IMR-90 (cell line): ENCODE results near the gene ISM1. TPM values are rescaled to one million over a fixed set of nuclear protein-coding genes. Genes with fewer than 3 reads are reported as not detected.

Source experiments
- ATAC-seq: fragments of 200-7000 bp; cut with Tn5 transposase; 2 replicates; pipeline ENCODE4 v1.9.1; 2020; ENCODE audit warnings: low read depth, mild to moderate bottlenecking, moderate library complexity
- BruUV-seq: library from RNA; stranded (reverse); fragments of 400-500 nt; replicated peaks from 2 replicates; lab custom pipeline; 2021; lab: Mats Ljungman, UMichigan
- CTCF ChIA-PET: fragments of 300-600 bp; formaldehyde crosslinking; extraction: SDS; loops from one replicate; lab custom pipeline; 2021; ENCODE audit warnings: antibody characterized with exemption; lab: Yijun Ruan, JAX
- POLR2A ChIA-PET: fragments of 300-600 bp; sonication (Branson Sonifier 250); formaldehyde crosslinking; loops from one replicate; lab custom pipeline; 2022; ENCODE audit warnings: antibody characterized with exemption; ENCODE audit not compliant: unreplicated experiment; lab: Charles Lee
- DNase-seq: peaks from one replicate; pipeline ENCODE4 v3.0.0; 2013
- H2AFZ ChIP-seq: replicated peaks from 2 replicates; pipeline ENCODE3; 2013; ENCODE audit warnings: low read length, mild to moderate bottlenecking; ENCODE audit not compliant: poor library complexity
- H2AK5ac ChIP-seq: 2 replicates; pipeline ENCODE4 v1.6.1; 2013; ENCODE audit warnings: low read depth, low read length, inconsistent platforms
- H2AK9ac ChIP-seq: replicated peaks from 2 replicates; pipeline ENCODE3; 2013; ENCODE audit warnings: mild to moderate bottlenecking, low read depth, low read length, moderate library complexity; ENCODE audit not compliant: poor library complexity
- H2BK120ac ChIP-seq: 2 replicates; pipeline ENCODE4 v1.6.1; 2013; ENCODE audit warnings: low read depth, low read length, inconsistent platforms
- H2BK15ac ChIP-seq: 3 replicates; pipeline ENCODE4 v1.6.1; 2013; ENCODE audit warnings: low read depth, low read length, inconsistent platforms
- H2BK20ac ChIP-seq: 2 replicates; pipeline ENCODE4 v1.6.1; 2013; ENCODE audit warnings: low read depth, mild to moderate bottlenecking, inconsistent platforms, low read length, moderate library complexity
- H2BK5ac ChIP-seq: 2 replicates; pipeline ENCODE4 v1.6.1; 2013; ENCODE audit warnings: mild to moderate bottlenecking, low read depth, low read length, inconsistent platforms; ENCODE audit not compliant: poor library complexity, severe bottlenecking
- H3K14ac ChIP-seq: replicated peaks from 2 replicates; pipeline ENCODE4 v1.6.1; 2013; ENCODE audit warnings: low read depth, low read length, inconsistent platforms
- H3K18ac ChIP-seq: 2 replicates; pipeline ENCODE4 v1.6.1; 2013; ENCODE audit warnings: low read depth, low read length, control low read depth
- H3K23ac ChIP-seq: 2 replicates; pipeline ENCODE4 v1.6.1; 2013; ENCODE audit warnings: low read depth, low read length, inconsistent platforms
- H3K27ac ChIP-seq: 2 replicates; pipeline ENCODE4 v1.5.1; 2013; ENCODE audit warnings: mild to moderate bottlenecking, control low read depth, low read length; ENCODE audit not compliant: insufficient read depth
- H3K27me3 ChIP-seq: 2 replicates; pipeline ENCODE4 v1.6.1; 2013; ENCODE audit warnings: low read length; ENCODE audit not compliant: control insufficient read depth, insufficient read depth
- H3K36me3 ChIP-seq: 2 replicates; pipeline ENCODE4 v1.6.1; 2013; ENCODE audit warnings: low read length, mixed read lengths; ENCODE audit not compliant: control insufficient read depth, insufficient read depth
- H3K4ac ChIP-seq: 2 replicates; pipeline ENCODE4 v1.6.1; 2013; ENCODE audit warnings: low read depth, low read length, inconsistent platforms
- H3K4me1 ChIP-seq: 2 replicates; pipeline ENCODE4 v1.6.1; 2013; ENCODE audit warnings: low read length, mixed read lengths; ENCODE audit not compliant: control insufficient read depth, insufficient read depth
- H3K4me2 ChIP-seq: 2 replicates; pipeline ENCODE4 v1.6.1; 2013; ENCODE audit warnings: low read depth, mild to moderate bottlenecking, control low read depth, low read length, moderate library complexity
- H3K4me3 ChIP-seq: 2 replicates; pipeline ENCODE4 v1.5.1; 2013; ENCODE audit warnings: low read depth, mild to moderate bottlenecking, control low read depth, low read length, moderate library complexity; ENCODE audit not compliant: insufficient read depth
- H3K56ac ChIP-seq: 2 replicates; pipeline ENCODE4 v1.6.1; 2013; ENCODE audit warnings: low read length, inconsistent platforms; ENCODE audit not compliant: insufficient read depth; ENCODE audit errors: extremely low read depth
- H3K79me1 ChIP-seq, 2 experiments: 2 replicates each; pipeline ENCODE4 v1.6.1; 2013; ENCODE audit warnings: low read length in 2 of 2, inconsistent platforms in 1 of 2, low read depth in 1 of 2
- H3K9ac ChIP-seq: 2 replicates; pipeline ENCODE4 v1.6.1; 2013; ENCODE audit warnings: low read depth, low read length, control low read depth
- H3K9me1 ChIP-seq: 2 replicates; pipeline ENCODE4 v1.6.1; 2013; ENCODE audit warnings: low read length, inconsistent platforms; ENCODE audit not compliant: insufficient read depth
- H3K9me3 ChIP-seq: 2 replicates; pipeline ENCODE4 v1.6.1; 2013; ENCODE audit warnings: low read length; ENCODE audit not compliant: control insufficient read depth, insufficient read depth
- H4K20me1 ChIP-seq: 2 replicates; pipeline ENCODE4 v1.6.1; 2013; ENCODE audit warnings: low read length, inconsistent platforms; ENCODE audit not compliant: insufficient read depth
- H4K5ac ChIP-seq: 2 replicates; pipeline ENCODE4 v1.6.1; 2013; ENCODE audit warnings: mild to moderate bottlenecking, low read depth, low read length, control low read depth
- H4K8ac ChIP-seq, 2 experiments: 2 replicates each; pipeline ENCODE4 v1.6.1; 2013; ENCODE audit warnings: low read depth in 2 of 2, low read length in 2 of 2, control low read depth in 1 of 2, inconsistent platforms in 1 of 2
- H4K91ac ChIP-seq: 2 replicates; pipeline ENCODE4 v1.6.1; 2013; ENCODE audit warnings: low read depth, low read length, inconsistent platforms; ENCODE audit not compliant: insufficient read depth
- BHLHE40 ChIP-seq: fragments of 150-350 bp; IDR thresholded peaks from 2 replicates; pipeline ENCODE4 v1.6.1; 2016; ENCODE audit warnings: mild to moderate bottlenecking, low read depth, low read length
- CEBPB ChIP-seq: IDR thresholded peaks from 2 replicates; pipeline ENCODE4 v1.6.1; 2012; ENCODE audit warnings: low read depth, low read length, improper control_type of control experiment
- MAFK ChIP-seq: IDR thresholded peaks from 2 replicates; pipeline ENCODE4 v1.6.1; 2012; ENCODE audit warnings: low read depth, low read length, improper control_type of control experiment
- MAZ ChIP-seq: IDR thresholded peaks from 2 replicates; pipeline ENCODE4 v1.6.1; 2012; ENCODE audit warnings: low read depth, mild to moderate bottlenecking, low read length, improper control_type of control experiment, moderate library complexity, borderline replicate concordance
- RAD21 ChIP-seq: IDR thresholded peaks from 2 replicates; pipeline ENCODE4 v1.6.1; 2012; ENCODE audit warnings: low read length, improper control_type of control experiment
- USF2 ChIP-seq: fragments of 150-350 bp; IDR thresholded peaks from 2 replicates; pipeline ENCODE4 v1.6.1; 2017; ENCODE audit warnings: mild to moderate bottlenecking, antibody characterized with exemption, low read length, low read depth
- WGBS, 2 experiments: methylation state at CpG; one replicate each; pipeline versions ENCODE4 v1.1.5 to v1.1.7; 2013; ENCODE audit warnings: missing lambda C conversion rate in 2 of 2; ENCODE audit not compliant: insufficient read length in 1 of 2; ENCODE audit errors: extremely low coverage in 2 of 2; 5-methylcytosine and 5-hydroxymethylcytosine counted together
- dilution Hi-C: fragments of 300-500 bp; cut with HindIII; formaldehyde crosslinking; loops from one replicate; pipeline ENCODE4 v1.14.3; 2018; ENCODE audit warnings: low sequenced_read_pairs; ENCODE audit not compliant: unreplicated experiment
- in situ Hi-C: fragments of 300-500 bp; cut with MboI; formaldehyde crosslinking; loops from 3 replicates; pipeline ENCODE4 v1.14.3; 2019; ENCODE audit warnings: low sequenced_read_pairs, inconsistent platforms, mixed read lengths
- intact Hi-C: fragments of 100-400 bp; cut with micrococcal nuclease; formaldehyde crosslinking; loops from 2 replicates; pipeline ENCODE4 v1.10.0; 2022
- polyA plus RNA-seq, 3 experiments: library from polyadenylated mRNA; depleted of rRNA; stranded (reverse); fragments of >200 nt; gene quantifications; 2 replicates each; pipeline ENCODE4 v1.2.3, GENCODE V29; 2012; ENCODE audit warnings: low replicate concordance in 1 of 3
- total RNA-seq: library from RNA; depleted of rRNA; stranded (reverse); fragments of >200 nt; gene quantifications from 2 replicates; pipeline ENCODE4 v1.2.3, GENCODE V29; 2012

The ISM1 gene
- total and polyA plus RNA-seq, 2 of the 4 experiments (the other 2 are of a cell fraction), result not detected

- DNase-seq (no peak), ATAC-seq (no peak)
- H2BK20ac ChIP-seq, result no peak overlapping the region
- H3K4me3 ChIP-seq, result no peak overlapping the region
- no peak overlapping the region for H2AFZ ChIP-seq
- no CpG with 5 or more reads among the region's 4 CpGs for WGBS, 2 experiments
- H3K36me3 ChIP-seq, result no peaks in the 10 kb centered on the region
- H4K91ac ChIP-seq, result no peak overlapping the region
- H4K8ac ChIP-seq, result no peak overlapping the region
- no peaks in the 10 kb centered on the region for H3K9me1 ChIP-seq
- H4K5ac ChIP-seq, result no peak overlapping the region
- TF ChIP-seq CEBPB (no peak), USF2 (no peak), MAFK (no peak), RAD21 (no peak), MAZ (no peak), BHLHE40 (no peak)
- H3K56ac ChIP-seq, result no peak overlapping the region
- H3K4ac ChIP-seq, result no peak overlapping the region
- no peak overlapping the region for H3K4me2 ChIP-seq
- in situ Hi-C loops (no loop called here), intact Hi-C loops (no loop called here), dilution Hi-C loops (no loop called here)
- H2BK120ac ChIP-seq, result no peak overlapping the region
- ChIA-PET POLR2A (no interaction called here), CTCF (no interaction called here)
- H2BK5ac ChIP-seq, result no peak overlapping the region
- H2BK15ac ChIP-seq, result no peak overlapping the region
- H3K4me1 ChIP-seq, result no peaks in the 10 kb centered on the region
- no peaks in the 10 kb centered on the region for H4K20me1 ChIP-seq
- H3K27me3 ChIP-seq, result peaks cover 8% of the 10 kb centered on the region
- no TSS peak for BruUV-seq
- no peak overlapping the region for H3K18ac ChIP-seq
- no peak overlapping the region for H3K14ac ChIP-seq
- H2AK5ac ChIP-seq, result no peak overlapping the region
- no peak overlapping the region for H3K23ac ChIP-seq
- no peaks in the 10 kb centered on the region for H3K9me3 ChIP-seq
- H2AK9ac ChIP-seq, result no peak overlapping the region
- no peaks in the 10 kb centered on the region for H3K79me1 ChIP-seq
- no peak overlapping the region for H3K9ac ChIP-seq
- H3K27ac ChIP-seq, result no peak overlapping the region
Observed at GRCh38 chr20:13211956-13212618, 9.0 kb upstream of the ISM1 start.
